Measurements from ENCODE around the gene XPO1.
"Not testable (repeated sequence)": the region's sequence is repeated elsewhere in the genome, so short reads cannot be mapped to it uniquely, and the experiment has no call there.

XPO1 gene

DNA sequence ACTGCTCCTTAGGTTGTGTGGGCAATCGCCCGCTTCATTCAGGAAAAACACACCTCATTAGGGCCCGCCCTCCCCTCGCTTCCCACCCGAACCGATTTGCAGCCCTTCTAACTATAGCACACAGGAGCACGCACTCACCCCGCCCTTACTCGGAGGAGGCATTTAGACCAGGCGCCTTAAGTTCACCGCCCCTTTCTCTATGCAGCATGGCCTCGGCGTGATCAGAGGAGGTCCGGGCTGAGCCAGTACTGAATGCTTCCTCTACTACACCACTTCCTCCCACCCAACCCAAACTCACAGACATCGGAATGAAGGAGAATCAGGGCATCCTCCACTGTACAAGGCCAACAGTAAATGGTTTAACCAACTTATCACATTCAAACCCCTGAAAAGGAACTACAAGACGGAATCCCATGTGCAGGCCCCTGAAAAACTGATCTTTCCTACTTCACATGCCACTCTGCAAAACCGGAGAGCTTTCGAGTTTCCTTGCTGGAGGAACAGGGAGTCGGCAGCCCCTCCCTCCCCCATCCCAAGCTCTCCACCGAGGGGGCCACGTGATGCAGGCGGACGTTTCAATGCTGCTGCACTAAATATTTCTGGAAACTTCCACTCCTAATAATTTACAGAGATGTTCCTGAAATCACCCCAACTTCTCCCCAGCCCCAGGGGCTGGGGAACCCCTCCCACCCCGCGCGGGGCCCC, 1.4 kb downstream of the XPO1 start:
- peak; percentile 89 for DNase-seq (ENCODE audit: low read depth, low spot score)

DNA sequence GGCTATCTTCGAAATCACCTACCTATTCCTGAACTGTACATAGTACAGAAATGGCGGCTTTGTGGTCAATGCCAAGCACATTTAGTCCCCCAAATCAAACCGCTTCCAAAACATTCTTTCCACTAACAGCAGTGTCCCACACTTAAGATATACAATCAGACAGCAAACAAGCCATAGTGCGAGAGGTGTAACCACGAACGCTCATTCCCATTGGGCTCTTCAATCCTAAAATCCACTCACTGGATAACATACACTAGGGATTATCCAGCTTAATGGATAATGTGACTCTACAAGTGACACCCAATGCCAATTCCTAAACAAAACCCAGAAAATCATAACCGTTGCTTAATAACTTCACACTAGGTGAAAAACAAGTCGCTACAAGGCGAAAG, 2.0 kb downstream of the XPO1 start:
- DNase-seq (ENCODE audit: low read depth, low spot score), result peak; percentile 39

GRCh38 chr2:61535449-61535848, 2.7 kb downstream of the XPO1 start:
- no peak for DNase-seq (ENCODE audit: low read depth, low spot score)

GRCh38 chr2:61534926-61535325, 3.2 kb downstream of the XPO1 start:
- DNase-seq (ENCODE audit: low read depth, low spot score), result peak; percentile 13

DNA sequence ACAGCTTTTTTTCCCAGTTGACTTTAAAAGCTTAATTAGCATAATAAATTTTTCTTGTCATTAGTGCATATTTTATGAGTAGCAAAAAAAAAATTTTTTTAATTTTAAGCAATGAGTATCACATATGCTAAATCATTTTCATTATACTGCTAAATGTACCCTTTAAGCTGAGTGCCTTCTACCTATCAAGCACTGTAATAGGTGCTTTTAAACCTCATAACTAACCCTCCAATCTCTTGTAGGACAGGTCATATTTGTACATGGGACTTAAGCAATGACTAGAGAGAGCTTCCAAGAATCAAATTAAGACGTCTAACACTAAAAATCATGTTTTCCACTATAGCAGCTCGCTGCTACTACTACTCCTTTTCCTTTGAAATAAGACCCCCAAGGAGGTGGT, 7.4 kb downstream of the XPO1 start:
- no peak for DNase-seq (ENCODE audit: low read depth, low spot score)

DNA sequence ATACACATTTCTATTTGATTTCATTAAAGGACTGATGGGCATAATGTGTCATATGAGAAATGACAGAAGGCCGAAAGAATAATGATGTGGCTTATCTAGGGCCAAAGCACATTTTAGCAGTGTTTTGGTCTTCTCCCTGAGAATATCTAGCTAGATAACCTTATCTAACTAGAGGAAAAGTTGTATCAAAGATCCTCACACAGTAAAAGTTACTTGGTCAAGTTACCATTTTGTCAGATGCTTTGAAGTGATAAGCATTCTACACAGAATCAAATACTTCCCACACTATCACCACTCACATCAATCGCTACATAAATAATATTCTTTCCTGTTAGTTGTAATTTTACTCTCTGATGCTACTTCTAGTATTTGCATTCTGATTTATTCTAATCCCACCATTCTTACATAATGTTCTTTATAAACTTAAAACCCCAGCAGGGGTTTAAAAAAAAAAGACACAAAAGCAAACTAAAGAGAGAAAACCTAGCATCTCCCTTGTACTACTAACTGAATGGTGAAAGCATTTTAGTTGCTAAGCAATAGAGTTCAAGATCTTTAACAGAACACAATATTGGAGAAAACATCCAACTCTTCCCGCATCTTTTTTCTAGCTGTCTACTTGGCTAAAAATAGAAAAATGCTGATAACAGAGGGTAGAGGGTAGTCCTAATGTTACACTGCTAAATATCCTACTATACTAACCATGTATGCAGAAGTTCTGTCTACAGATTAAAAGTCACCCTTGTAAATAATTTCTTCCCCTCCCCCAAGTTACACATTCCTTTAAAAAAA, 8.0 kb downstream of the XPO1 start:
- no peak for DNase-seq (ENCODE audit: low read depth, low spot score)

- DNase-seq (ENCODE audit: low read depth, low spot score), result no peak
Measured at GRCh38 chr2:61520261-61520660, 17.9 kb downstream of the XPO1 start.

DNA sequence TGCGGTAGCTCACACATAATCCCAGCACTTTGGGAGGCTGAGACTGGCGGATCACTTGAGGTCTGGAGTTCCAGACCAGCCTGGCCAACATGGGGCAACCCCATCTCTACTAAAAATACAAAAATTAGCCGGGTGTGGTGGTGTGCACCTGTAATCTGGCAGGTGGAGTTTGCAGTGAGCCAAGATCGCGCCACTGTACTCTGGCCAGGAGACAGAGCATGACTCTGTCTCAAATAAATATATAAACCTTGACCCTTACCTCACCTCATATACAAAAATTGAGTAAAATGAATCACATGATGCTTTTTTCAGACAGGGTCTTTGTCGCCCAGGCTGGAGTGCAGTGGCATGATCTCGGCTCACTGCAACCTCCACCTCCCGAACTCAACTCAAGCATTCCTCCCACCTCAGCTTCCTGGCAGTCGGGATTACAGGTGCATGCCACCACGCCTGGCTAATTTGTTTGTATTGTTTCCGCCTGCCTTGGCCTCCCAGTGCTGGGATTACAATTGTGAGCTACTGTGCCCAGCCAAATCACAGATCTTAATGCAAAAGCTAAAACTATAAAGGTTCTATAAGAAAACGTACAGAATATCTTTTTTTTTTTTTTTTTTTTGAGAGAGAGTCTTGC, 25.3 kb downstream of the XPO1 start:
- DNase-seq (ENCODE audit: low read depth, low spot score), result no peak

DNA sequence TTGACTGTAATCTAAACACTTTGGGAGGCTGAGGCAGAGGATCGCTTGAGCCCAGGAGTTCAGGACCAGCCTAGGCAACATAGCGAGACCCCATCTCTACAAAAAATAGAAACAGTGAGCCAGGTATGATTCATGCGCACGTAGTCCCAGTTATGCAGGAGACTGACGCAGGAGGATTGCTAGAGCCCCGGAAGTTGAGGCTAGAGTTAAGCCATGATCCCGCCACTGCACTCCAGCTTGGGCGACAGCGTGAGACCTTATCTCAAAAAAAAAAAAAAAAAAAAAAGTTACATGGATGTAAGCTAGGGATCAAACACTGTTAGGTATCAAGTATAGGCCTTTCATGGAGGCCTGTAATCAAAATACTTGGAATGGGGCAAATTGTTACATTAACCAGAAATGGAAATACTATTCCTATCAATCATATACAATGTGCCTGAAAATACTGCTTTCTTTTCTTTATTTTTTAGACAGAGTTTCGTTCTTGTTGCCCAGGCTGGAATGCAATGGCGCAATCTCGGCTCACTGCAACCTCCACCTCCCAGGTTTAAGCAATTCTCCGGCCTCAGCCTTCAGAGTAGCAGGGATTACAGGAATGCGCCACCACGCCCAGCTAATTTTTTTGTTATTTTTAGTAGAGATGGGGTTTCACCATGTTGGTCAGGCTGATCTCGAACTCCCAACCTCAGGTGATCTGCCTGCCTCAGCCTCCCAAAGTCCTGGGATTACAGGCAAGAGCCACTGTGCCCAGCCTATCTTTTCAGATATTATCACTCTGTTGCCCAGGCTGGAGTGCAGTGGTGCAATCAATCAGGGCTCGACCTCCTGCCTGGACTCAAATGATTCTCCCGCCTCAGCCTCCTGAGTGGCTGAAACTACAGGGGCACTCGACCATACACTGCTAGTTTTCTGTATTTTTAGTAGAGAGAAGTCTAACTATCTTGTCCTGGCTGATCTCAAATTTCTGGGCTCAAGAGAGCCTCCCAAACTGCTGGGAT, 27.2 kb downstream of the XPO1 start:
- DNase-seq (ENCODE audit: low read depth, low spot score), result no peak

GRCh38 chr2:61504949-61505348, 33.2 kb downstream of the XPO1 start:
- DNase-seq (ENCODE audit: low read depth, low spot score), result no peak

DNA sequence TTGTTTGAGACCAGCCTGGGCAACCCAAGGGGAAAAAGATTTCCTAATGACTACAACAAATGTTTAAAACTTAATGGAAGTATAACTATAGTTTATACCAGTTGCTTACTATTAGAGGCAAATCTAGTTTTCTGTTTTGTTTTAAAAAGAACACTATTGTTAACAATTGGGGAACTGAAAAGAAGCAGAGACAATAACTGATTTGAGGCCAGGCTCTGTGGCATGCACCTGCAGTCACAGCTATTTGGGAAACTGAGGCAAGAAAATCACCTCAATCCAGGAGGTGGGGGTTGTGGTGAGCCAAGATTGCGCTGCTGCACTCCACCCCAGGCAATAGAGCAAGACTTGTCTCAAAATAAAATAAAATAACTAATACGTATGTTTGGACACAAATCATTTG, 39.1 kb downstream of the XPO1 start:
- no peak for DNase-seq (ENCODE audit: low read depth, low spot score)

DNA sequence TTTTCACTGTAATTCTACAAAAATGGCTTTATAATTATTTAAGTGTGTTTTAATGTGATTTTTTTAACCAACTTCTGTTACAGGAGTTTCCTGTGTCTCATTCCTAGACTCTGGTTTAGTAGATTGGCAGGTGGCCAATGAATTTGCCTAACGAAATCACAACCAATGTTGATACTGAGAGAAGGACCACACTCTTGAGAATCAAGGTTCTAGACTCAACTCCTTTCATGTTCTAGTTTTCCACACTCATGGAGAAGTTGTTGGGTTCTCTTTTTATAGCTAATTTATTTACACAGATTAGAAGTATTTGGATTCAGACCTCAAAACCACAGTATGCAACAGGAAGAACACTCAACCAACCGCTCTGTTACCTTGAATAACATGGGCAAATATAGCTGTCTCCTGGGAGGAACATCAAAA, 44.6 kb downstream of the XPO1 start:
- DNase-seq (ENCODE audit: low read depth, low spot score), result peak; percentile 63

DNA sequence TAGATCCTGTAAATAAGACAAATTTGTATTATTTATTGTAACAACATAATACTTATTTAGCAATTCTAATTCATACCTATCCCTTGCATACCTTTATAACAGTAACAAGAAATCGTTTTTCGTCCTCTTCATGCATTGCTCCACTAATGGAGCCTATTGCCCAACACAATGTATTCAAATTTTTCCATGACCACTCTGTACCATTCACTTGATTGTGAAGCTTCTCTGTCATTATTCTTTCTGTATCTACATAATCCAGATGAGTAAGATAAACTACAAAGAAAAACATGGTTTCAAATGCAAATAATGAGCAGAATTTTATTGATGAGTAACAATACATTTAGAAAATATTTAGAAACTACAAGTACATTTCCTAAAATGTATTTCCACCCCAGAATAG, 45.7 kb downstream of the XPO1 start:
- DNase-seq (ENCODE audit: low read depth, low spot score), result no peak

DNA sequence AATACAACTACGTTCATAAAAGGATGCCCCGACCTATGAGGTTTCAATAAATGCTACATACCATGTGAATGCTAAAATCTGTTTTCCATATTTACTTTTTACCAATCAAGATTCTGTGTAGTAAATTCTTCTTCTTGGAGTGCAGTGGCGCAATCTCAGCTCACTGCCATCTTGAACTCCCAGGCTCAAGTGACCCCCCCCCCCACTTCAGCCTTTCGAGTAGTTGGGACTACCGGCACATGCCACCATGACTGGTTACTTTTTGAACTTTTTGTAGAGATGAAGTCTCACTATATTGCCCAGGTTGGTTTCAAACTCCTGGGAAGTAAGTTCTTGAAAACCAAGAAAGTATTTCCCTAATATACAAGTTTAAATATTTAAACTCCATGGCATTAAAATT, 52.9 kb downstream of the XPO1 start:
- DNase-seq (ENCODE audit: low read depth, low spot score), result no peak

- DNase-seq (ENCODE audit: low read depth, low spot score), result no peak
Measured at GRCh38 chr2:61478086-61478485, 60.1 kb downstream of the XPO1 start.

GRCh38 chr2:61476929-61477589, 61.1 kb downstream of the XPO1 start:
- not testable (repeated sequence) for DNase-seq (ENCODE audit: low read depth, low spot score)

- peak; percentile 44 for DNase-seq (ENCODE audit: low read depth, low spot score)
Measured at GRCh38 chr2:61471905-61472805, 66.0 kb downstream of the XPO1 start.

DNA sequence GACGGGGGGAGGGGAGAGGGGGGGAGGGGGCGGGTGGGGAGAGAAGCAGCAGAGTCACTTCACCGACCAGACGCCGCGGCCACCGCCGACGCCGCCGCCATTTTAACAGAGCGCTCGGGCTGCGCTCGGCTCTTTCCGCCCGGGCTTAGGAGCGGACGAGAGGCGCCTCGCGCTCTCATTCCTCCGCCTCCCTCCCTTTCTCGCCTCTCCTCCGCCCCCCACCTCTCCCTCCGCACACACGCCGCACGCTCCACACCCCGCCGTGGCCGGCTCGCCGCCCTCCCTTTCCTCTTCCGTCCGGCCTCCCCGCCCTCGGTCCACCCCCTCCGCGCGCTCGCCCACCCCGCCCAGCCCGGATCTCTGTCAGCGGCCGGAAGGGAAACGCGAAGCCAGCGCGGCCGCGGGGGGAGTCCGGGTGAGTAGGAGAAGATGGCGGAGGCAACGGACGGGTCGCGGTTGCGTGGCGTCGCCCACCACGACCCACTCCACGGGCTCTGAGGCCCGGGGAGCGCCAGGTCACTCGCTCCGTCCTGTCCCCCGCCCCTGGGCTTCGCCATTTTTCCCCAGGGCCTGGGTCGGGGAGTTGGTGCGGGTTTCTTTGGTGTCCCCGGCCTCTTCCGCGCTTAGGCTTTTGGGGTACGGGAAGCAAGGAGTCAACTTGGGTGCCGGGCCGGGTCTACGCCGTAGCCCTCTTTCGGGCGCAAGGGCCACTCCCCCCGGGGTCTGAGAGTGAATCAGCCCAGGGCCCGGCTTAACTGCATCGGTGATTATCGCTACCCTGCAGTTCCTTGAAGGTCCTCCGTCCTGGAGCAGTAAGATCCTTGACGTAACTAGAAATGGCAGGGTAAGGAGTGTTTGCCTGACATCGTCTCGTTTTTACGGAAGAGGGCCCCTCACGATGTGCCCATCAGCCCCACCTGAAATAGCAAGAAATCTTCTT, 66.9 kb downstream of the XPO1 start, which contains the start of gene USP34:
Gene USP34 (minus strand): TSS at position 123 of the 940 bp plus-strand sequence. CDS start 395 bp downstream, outside the sequence.
- DNase-seq (ENCODE audit: low read depth, low spot score), result peak; percentile 98

Measured in astrocyte of the hippocampus (primary cell).